HCT116 (cell line): Measurements from ENCODE around the gene PTTG2.

Experiments used
- ATF3 ChIP-seq: IDR thresholded peaks from 2 replicates; pipeline ENCODE4 v1.6.1; 2012
- CTCF ChIP-seq, 3 experiments: fragments of 200-600 bp in 1 of 3; sonication (generic) in 1 of 3; IDR thresholded peaks in 2 of 3; conservative IDR thresholded peaks in 1 of 3; 2 replicates each; pipeline ENCODE4 v1.5.1; 2012 to 2017; ENCODE audit warnings: low read depth in 2 of 3, low read length in 2 of 3, antibody characterized with exemption in 1 of 3, borderline replicate concordance in 1 of 3, control low read depth in 1 of 3, mild to moderate bottlenecking in 1 of 3, mixed read lengths in 1 of 3, mixed run types in 1 of 3, moderate library complexity in 1 of 3; ENCODE audit not compliant: insufficient read depth in 1 of 3
- EZH2 ChIP-seq: fragments of 200-600 bp; sonication (generic); IDR thresholded peaks from 2 replicates; pipeline ENCODE4 v1.6.1; 2017; ENCODE audit warnings: antibody characterized with exemption, mixed run types
- MAX ChIP-seq: IDR thresholded peaks from 2 replicates; pipeline ENCODE4 v1.6.1; 2012
- POLR2A ChIP-seq: IDR thresholded peaks from 2 replicates; pipeline ENCODE4 v1.7.0; 2011; ENCODE audit warnings: borderline replicate concordance; ENCODE audit not compliant: insufficient read depth, insufficient read length; ENCODE audit errors: extremely low read depth
- POLR2AphosphoS5 ChIP-seq: IDR thresholded peaks from 2 replicates; pipeline ENCODE4 v1.6.1; 2011; ENCODE audit warnings: mild to moderate bottlenecking, low read depth, low read length, moderate library complexity
- RAD21 ChIP-seq: IDR thresholded peaks from 2 replicates; pipeline ENCODE4 v1.6.1; 2012; ENCODE audit warnings: low read depth, mild to moderate bottlenecking
- SIN3A ChIP-seq: IDR thresholded peaks from 2 replicates; pipeline ENCODE4 v1.6.1; 2012; ENCODE audit warnings: low read depth
- SP1 ChIP-seq: IDR thresholded peaks from 2 replicates; pipeline ENCODE4 v1.6.1; 2012; ENCODE audit warnings: low read depth
- SRF ChIP-seq: IDR thresholded peaks from 2 replicates; pipeline ENCODE4 v1.6.1; 2012; ENCODE audit warnings: low read depth
- TCF7L2 ChIP-seq: IDR thresholded peaks from 2 replicates; pipeline ENCODE4 v1.7.0; 2011; ENCODE audit warnings: borderline replicate concordance, inconsistent platforms; ENCODE audit not compliant: insufficient read depth, insufficient read length; ENCODE audit errors: extremely low read depth
- YY1 ChIP-seq: IDR thresholded peaks from 2 replicates; pipeline ENCODE4 v1.6.1; 2011; ENCODE audit warnings: low read length, low read depth, moderate library complexity, mild to moderate bottlenecking; ENCODE audit not compliant: insufficient replicate concordance; ENCODE audit errors: extremely low read depth
- ZFX ChIP-seq: fragments of 450-650 bp; IDR thresholded peaks from 2 replicates; pipeline ENCODE4 v1.6.1; 2017

- no peak for TF ChIP-seq CTCF (IDR thresholded peaks at IDR 0.05 in 2 of 3, conservative IDR thresholded peaks at IDR 0.05 in 1 of 3; ENCODE audit: borderline replicate concordance in 1 of 3, insufficient read depth in 1 of 3, low read depth in 2 of 3, low read length in 2 of 3)
- no peak for TF ChIP-seq POLR2A
- TF ChIP-seq EZH2 = no peak
- TF ChIP-seq RAD21 = no peak
- TF ChIP-seq SP1 = no peak
- no peak for TF ChIP-seq POLR2AphosphoS5
- no peak for TF ChIP-seq YY1
- no peak for TF ChIP-seq TCF7L2
- TF ChIP-seq MAX = no peak
- TF ChIP-seq ATF3 = no peak
- TF ChIP-seq SRF = no peak
- TF ChIP-seq ZFX = no peak
- no peak for TF ChIP-seq SIN3A
These were observed 31.5 kb upstream of the PTTG2 start for GRCh38 chr4:37928426-37929416.
